ENCODE data around the gene FTCDNL1.

DNA sequence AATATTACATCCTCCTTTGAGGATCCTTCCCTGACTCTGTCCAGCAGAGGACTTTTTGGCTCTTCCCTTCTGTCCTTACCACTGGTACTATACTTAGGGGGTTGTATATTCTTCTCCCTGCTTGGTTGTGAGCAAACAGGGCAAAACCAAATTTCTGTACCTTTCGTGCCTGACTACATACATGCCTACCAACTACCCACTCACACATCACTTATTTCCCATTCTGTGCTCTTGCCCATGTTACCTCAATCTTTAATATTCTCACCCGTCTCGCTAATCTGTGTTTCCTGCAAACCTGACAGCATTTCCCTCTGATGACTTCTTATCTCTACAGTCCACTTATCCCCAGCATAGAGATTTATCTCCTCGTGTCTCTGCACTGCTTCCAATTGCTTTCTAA, 58.6 kb downstream of the FTCDNL1 start:
- TF ChIP-seq GATA2 (IDR thresholded peaks at IDR 0.05; ENCODE audit: low read depth, low read length) (no peak), GATA3 (IDR thresholded peaks at IDR 0.05; ENCODE audit: low read depth, low read length) (no peak)
